ENCODE measurements around the gene TAF6. TPM values are rescaled to one million over a fixed set of nuclear protein-coding genes. Genes with fewer than 3 reads are reported as not detected.
"Not testable (repeated sequence)": the region's sequence is repeated elsewhere in the genome, so short reads cannot be mapped to it uniquely, and the experiment has no call there.

The TAF6 gene
- total RNA-seq, 4 donors from 2014 or later = 31.7 to 59.3 (median 48.9) TPM

DNA sequence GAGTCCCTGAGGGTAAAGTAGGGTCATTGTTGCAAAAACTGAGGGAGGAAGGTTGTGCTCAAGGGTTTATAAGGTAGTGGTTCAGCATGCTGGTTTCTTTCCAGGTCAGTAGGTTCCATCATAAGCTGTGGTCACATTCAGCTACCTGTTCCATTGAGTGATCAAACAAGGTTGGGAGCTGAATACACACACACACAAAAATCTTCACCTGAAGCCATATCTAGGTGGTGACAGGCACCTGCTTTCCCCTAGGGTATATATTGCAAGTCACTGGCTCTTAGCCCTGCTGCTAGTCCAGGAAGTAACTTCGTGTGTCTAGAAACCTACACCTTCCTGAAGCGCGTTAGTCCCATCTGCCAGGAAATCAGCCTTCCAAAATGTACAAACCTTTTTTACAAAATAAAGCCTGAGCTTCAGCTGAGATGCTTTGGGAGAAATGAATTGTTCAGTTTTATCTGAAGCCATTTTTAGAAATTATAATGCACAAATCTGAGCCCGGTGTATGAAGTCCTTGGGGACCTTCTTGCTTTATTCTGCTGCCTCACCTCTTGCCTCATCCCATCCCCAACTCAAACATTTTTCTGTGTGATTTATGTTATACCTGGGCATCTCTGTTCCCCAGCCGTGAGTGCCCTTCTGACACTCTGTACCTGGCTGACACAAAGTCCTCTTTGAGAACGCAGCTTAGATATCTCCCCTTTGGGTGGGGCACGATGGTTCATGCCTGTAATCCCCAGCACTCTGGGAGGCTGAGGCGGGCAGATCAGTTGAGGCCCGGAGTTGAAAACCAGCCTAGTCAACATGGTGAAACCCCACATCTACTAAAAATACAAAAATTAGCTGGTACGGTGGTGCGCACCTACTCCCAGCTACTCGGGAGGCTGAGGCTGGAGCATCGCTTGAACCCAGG lies 18.9 kb upstream of the TAF6 start:
- H3K4me1 ChIP-seq = no peaks in the 10 kb centered on the region
- no peak overlapping the region for H3K27ac ChIP-seq
- H3K27me3 ChIP-seq = no peaks in the 10 kb centered on the region
- WGBS = 67% methylated on average over 13 of the region's 13 CpGs
- H3K36me3 ChIP-seq = no peaks in the 10 kb centered on the region
- no peak for DNase-seq (ENCODE audit: low spot score in 2 of 2)
- H3K4me3 ChIP-seq = no peak overlapping the region
- H3K9me3 ChIP-seq = no peaks in the 10 kb centered on the region
- TF ChIP-seq, protein P1, sequence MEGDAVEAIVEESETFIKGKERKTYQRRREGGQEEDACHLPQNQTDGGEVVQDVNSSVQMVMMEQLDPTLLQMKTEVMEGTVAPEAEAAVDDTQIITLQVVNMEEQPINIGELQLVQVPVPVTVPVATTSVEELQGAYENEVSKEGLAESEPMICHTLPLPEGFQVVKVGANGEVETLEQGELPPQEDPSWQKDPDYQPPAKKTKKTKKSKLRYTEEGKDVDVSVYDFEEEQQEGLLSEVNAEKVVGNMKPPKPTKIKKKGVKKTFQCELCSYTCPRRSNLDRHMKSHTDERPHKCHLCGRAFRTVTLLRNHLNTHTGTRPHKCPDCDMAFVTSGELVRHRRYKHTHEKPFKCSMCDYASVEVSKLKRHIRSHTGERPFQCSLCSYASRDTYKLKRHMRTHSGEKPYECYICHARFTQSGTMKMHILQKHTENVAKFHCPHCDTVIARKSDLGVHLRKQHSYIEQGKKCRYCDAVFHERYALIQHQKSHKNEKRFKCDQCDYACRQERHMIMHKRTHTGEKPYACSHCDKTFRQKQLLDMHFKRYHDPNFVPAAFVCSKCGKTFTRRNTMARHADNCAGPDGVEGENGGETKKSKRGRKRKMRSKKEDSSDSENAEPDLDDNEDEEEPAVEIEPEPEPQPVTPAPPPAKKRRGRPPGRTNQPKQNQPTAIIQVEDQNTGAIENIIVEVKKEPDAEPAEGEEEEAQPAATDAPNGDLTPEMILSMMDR (IDR thresholded peaks at IDR 0.05) = no peak
- no peak for TF ChIP-seq EP300 (IDR thresholded peaks at IDR 0.05)
- TF ChIP-seq POLR2A (IDR thresholded peaks at IDR 0.05) = no peak
- TF ChIP-seq POLR2AphosphoS5 (IDR thresholded peaks at IDR 0.05) = no peak

DNA sequence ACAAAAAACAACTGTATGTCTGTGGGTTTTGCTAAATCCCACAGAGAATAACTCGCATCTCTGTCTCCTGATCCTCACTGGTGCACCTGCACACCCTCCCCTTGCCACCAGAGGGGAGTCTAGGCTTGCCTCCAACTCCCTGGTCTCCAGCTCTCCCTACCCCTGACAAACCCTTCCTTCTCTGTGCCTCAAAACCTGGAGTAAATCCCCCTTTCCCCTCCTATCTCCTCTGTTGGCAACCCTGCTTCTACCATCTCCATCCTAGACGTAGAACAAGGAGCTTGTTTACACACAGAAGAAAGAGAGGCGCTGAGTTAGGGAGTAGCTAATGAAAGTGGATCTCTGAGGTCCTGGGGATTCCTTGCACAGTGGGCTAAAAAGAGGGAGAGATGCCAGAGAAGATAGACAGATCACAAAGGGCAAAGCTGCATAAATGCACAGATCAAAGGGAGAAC lies 13.6 kb upstream of the TAF6 start:
- H3K36me3 ChIP-seq = no peaks in the 10 kb centered on the region
- TF ChIP-seq, protein P1 (IDR thresholded peaks at IDR 0.05) = peak; percentile 86 to 88
- no peak for TF ChIP-seq POLR2AphosphoS5 (IDR thresholded peaks at IDR 0.05)
- no peak for TF ChIP-seq EP300 (IDR thresholded peaks at IDR 0.05)
- TF ChIP-seq POLR2A (IDR thresholded peaks at IDR 0.05) = no peak
- H3K27ac ChIP-seq = no peak overlapping the region
- no peak for DNase-seq (ENCODE audit: low spot score in 2 of 2)
- peaks cover 18% of the 10 kb centered on the region for H3K4me1 ChIP-seq
- 35% methylated on average over 3 of the region's 3 CpGs for WGBS
- H3K4me3 ChIP-seq = no peak overlapping the region
- H3K9me3 ChIP-seq = no peaks in the 10 kb centered on the region
- no peaks in the 10 kb centered on the region for H3K27me3 ChIP-seq

DNA sequence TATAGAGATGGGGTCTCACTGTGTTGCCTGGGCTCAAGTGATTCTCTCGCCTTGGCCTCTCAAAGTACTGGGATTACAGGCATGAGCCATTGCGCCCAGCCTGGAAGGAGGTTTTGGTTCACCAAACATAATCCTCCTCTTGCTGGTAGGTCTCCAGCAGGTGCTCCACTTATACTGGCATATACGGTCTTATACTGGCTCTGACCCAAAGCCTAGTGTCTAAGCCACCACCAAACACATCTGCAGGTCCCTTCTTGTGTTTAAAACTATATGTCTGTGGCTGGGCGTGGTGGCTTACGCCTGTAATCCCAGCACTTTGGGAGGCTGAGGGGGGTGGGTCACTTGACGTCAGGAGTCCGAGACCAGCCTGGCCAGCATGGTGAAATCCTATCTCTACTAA lies 13.0 kb upstream of the TAF6 start:
- 57% methylated on average over 7 of the region's 7 CpGs for WGBS
- Histone ChIP-seq H3K9me3 (no peaks in the 10 kb centered on the region), H3K27me3 (no peaks in the 10 kb centered on the region), H3K36me3 (no peaks in the 10 kb centered on the region), H3K4me1 (peaks cover 22% of the 10 kb centered on the region), H3K27ac (no peak overlapping the region), H3K4me3 (no peak overlapping the region)
- no peak for DNase-seq (ENCODE audit: low spot score in 2 of 2)
- TF ChIP-seq POLR2A (IDR thresholded peaks at IDR 0.05) = no peak
- no peak for TF ChIP-seq POLR2AphosphoS5 (IDR thresholded peaks at IDR 0.05)
- TF ChIP-seq, protein P1 (IDR thresholded peaks at IDR 0.05) = no peak
- TF ChIP-seq EP300 (IDR thresholded peaks at IDR 0.05) = no peak

DNA sequence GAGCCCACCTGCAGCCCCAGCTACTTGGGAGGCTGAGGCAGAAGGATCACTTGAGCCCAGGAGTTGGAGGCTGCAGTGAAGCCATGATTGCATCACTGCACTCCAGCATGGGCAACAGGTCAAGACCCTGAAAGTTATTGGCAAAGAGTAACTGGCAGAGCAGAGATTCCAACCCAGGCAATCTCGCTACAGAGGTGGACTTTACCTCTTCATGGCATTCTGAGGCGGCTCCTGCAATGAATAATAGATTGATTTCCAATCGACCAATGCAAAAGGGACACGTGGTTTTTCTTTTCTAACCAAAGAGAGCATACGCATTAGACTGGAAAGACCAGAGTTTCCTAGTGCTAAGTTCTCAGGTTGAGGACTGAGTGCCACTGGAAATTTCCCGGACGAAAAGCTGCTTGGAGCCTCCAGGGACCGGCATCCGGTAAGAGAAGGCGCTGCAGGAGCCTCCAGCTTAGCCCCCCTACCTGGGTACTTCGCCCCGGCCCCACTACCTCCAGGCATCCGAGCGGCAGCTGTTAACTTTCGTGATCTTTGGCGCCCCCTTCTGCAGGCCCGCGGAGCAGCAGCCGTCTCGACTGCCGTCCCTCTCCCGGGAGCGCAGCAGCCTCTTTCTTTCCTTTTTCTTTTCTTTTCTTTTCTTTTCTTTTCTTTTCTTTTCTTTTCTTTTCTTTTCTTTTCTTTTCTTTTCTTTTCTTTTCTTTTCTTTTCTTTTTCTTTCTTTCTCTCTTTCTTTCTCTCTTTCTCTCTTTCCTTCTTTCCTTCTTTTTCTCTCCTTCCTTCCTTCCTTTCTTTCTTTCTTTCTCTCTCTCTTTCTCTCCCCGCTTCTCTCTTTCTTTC lies 11.7 kb upstream of the TAF6 start:
- Histone ChIP-seq H3K27ac (no peak overlapping the region), H3K4me1 (peaks cover 29% of the 10 kb centered on the region)
- 12% methylated on average over 24 of the region's 24 CpGs for WGBS

DNA sequence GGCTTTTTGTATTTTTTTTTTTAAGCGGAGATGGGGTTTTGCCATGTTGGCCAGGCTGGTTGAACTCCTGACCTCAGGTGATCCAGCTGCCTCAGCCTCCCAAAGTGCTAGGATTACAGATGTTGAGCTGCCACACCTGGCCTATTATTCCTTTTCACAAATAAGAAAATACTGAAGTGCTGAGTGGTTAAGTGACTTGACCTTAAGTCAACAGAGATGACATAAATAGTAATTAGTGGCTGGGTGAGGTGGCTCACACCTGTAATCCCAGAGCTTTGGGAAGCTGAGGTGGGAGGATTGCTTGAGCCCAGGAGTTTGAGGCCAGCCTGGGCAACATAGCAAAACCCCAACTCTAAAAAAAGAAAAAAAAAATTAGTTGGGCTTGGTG lies 11.1 kb upstream of the TAF6 start:
- not testable (repeated sequence) for H3K36me3 ChIP-seq; H3K4me3 ChIP-seq; H3K27me3 ChIP-seq; DNase-seq (ENCODE audit: low spot score in 2 of 2); H3K27ac ChIP-seq; H3K9me3 ChIP-seq
- 83% methylated on average over 1 of the region's 1 CpG for WGBS
- peaks cover 35% of the 10 kb centered on the region for H3K4me1 ChIP-seq

More for the DNA sequence above, 11.7 kb upstream of the TAF6 start:
- TF ChIP-seq, protein P1 (IDR thresholded peaks at IDR 0.05) = peak; percentile 72 to 81
- no peak for TF ChIP-seq EP300 (IDR thresholded peaks at IDR 0.05)
- peak in 1 of 2 donors; percentile 84 for DNase-seq (ENCODE audit: low spot score in 2 of 2)
- no peaks in the 10 kb centered on the region for H3K27me3 ChIP-seq
- no peaks in the 10 kb centered on the region for H3K36me3 ChIP-seq
- H3K9me3 ChIP-seq = no peaks in the 10 kb centered on the region
- peak overlapping the region; percentile 21 for H3K4me3 ChIP-seq
